ENCODE measurements around the gene SMIM5. TPM values are rescaled to one million over a fixed set of nuclear protein-coding genes. Genes with fewer than 3 reads are reported as not detected.

Gene SMIM5
- polyA plus RNA-seq, 1 experiment = not detected

DNA sequence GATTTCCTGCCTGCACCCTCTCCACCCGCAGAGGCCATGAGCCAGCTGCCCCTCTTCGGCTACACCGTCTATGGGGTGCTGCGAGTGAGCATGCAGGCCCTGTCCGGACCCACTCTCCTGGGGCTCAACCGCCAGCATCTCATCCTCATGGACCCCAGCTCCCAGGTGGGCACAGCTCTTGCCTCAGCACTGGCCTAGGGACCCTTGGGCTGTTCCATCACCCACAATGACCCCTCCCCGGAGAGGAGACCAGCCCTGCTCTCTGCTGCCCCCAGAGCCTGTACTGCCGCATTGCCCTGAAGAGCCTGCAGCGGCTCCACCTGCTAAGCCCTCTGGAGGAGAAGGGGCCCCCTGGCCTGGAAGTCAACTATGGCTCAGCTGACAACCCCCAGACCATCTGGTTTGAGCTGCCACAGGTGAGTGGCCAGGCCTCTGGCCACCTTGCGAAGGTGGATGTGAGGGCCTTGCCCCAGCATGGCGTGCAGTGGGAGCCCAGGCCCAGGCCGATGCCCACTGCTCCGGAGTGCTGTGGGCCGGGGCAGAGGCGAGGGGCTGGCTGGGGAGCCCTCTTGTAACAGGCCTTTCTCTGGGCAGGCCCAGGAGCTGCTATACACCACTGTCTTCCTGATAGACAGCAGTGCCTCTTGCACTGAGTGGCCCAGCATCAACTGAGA lies 7.3 kb upstream of the SMIM5 start:
- CTCF ChIA-PET = interaction anchor here (0.8 to 21.7 kb wide), 13 partner anchors 7 to 158 kb away, joined by 3 to 502 read pairs (median 4); partner anchors contain the start of gene SMIM5
- POLR2A ChIA-PET = no interaction called here
- H3K36me3 ChIP-seq (ENCODE audit: control insufficient read depth, insufficient read depth, low read length) = peaks cover 10% of the 10 kb centered on the region
- TF ChIP-seq, protein P1, sequence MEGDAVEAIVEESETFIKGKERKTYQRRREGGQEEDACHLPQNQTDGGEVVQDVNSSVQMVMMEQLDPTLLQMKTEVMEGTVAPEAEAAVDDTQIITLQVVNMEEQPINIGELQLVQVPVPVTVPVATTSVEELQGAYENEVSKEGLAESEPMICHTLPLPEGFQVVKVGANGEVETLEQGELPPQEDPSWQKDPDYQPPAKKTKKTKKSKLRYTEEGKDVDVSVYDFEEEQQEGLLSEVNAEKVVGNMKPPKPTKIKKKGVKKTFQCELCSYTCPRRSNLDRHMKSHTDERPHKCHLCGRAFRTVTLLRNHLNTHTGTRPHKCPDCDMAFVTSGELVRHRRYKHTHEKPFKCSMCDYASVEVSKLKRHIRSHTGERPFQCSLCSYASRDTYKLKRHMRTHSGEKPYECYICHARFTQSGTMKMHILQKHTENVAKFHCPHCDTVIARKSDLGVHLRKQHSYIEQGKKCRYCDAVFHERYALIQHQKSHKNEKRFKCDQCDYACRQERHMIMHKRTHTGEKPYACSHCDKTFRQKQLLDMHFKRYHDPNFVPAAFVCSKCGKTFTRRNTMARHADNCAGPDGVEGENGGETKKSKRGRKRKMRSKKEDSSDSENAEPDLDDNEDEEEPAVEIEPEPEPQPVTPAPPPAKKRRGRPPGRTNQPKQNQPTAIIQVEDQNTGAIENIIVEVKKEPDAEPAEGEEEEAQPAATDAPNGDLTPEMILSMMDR (IDR thresholded peaks at IDR 0.05; ENCODE audit: insufficient read depth, low read depth, low read length) = peak; percentile 81
- DNase-seq (ENCODE audit: low read depth) = no peak
- H3K27me3 ChIP-seq (ENCODE audit: control insufficient read depth, insufficient read depth, low read length) = no peaks in the 10 kb centered on the region; the same call in 1 of the 2 replicates
- no peak overlapping the region for H3K4me3 ChIP-seq (ENCODE audit: low read depth, low read length)

DNA sequence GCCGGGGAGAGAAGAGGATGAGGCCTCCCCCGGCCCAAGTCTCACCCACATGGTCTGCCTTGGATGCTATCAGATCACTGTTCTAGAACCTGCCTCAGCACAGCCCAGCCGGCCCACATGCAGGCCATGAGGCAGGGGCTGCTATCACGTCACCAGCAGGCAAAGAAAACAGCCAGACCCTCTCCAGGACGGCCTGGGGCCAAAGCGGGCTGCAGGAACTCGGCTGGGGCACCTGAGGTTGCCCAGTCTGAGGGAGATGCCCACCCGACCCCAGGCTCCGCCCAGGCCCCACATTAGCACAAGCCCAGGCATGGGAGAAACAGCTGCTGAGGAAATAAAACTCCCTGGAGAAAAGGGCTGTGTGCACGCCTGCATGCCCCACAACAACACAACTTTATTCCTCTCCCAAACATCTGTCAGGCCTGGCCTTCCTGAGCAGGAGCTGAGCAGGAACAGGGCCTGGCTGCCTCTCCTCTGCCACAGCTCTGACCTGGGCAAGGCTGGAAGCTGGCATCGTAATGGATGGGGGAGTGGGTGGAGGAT lies 6.7 kb upstream of the SMIM5 start:
- Histone ChIP-seq H3K4me3 (ENCODE audit: low read depth, low read length) (no peak overlapping the region), H3K27me3 (ENCODE audit: control insufficient read depth, insufficient read depth, low read length) (no peaks in the 10 kb centered on the region), H3K36me3 (ENCODE audit: control insufficient read depth, insufficient read depth, low read length) (peaks cover 13% of the 10 kb centered on the region)
- ChIA-PET POLR2A (no interaction called here), CTCF (interaction anchor here (0.8 to 21.7 kb wide), 3 partner anchors 27 to 122 kb away, joined by 3 to 502 read pairs (median 6); no protein-coding TSS in a partner anchor)
- DNase-seq (ENCODE audit: low read depth) = no peak
- TF ChIP-seq, protein P1 (IDR thresholded peaks at IDR 0.05; ENCODE audit: insufficient read depth, low read depth, low read length) = no peak

DNA sequence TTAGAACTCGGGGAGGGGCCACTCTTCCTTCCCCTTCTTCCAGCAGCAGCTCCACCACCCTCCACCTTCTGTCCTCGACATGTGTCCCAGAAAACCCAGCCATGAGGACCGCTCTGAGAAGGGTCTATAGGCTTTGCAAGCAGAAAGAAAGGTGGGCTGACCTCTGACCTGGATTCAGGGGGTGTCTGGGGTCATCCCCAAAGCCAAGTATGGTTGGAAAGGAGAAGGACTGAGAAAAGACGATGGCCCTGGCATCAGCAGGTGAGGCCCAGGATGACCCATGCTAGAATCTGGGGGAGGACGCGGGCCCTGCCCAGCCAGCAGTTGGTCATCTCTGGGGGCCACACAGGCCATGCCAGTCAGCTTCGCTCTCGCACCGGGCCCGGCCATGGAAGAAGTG lies 6.1 kb upstream of the SMIM5 start:
- no peak for DNase-seq (ENCODE audit: low read depth)
- POLR2A ChIA-PET = no interaction called here
- Histone ChIP-seq H3K36me3 (ENCODE audit: control insufficient read depth, insufficient read depth, low read length) (peaks cover 13% of the 10 kb centered on the region), H3K4me3 (ENCODE audit: low read depth, low read length) (no peak overlapping the region), H3K27me3 (ENCODE audit: control insufficient read depth, insufficient read depth, low read length) (no peaks in the 10 kb centered on the region)
- CTCF ChIA-PET = interaction anchor here (0.8 to 21.7 kb wide), 2 partner anchors 26 to 121 kb away, joined by 3 to 502 read pairs; no protein-coding TSS in a partner anchor
- TF ChIP-seq, protein P1 (IDR thresholded peaks at IDR 0.05; ENCODE audit: insufficient read depth, low read depth, low read length) = no peak

DNA sequence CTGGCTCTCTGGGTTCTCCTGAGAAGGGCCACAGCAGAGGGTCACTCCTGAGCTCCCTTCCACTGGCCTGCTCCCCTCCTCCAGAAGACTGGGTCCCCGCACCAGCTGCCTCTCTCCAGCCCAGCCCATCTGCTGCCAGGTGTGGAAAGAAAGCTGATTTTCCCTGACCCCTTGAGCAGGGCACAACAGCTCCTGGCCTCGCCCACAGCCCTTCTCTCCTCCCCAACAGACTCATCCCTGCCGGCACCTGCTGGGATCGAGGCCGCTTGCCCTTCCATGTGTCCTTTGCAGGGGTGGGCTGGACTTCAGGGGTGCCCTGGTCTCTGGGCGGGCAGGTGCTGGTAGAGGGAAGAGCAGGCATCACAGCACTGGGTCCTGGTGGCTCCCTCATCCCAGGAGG lies 4.8 kb upstream of the SMIM5 start:
- TF ChIP-seq, protein P1 (IDR thresholded peaks at IDR 0.05; ENCODE audit: insufficient read depth, low read depth, low read length) = no peak
- no peak for DNase-seq (ENCODE audit: low read depth)
- H3K4me3 ChIP-seq (ENCODE audit: low read depth, low read length) = no peak overlapping the region
- H3K36me3 ChIP-seq (ENCODE audit: control insufficient read depth, insufficient read depth, low read length) = peaks cover 13% of the 10 kb centered on the region
- H3K27me3 ChIP-seq (ENCODE audit: control insufficient read depth, insufficient read depth, low read length) = no peaks in the 10 kb centered on the region
- ChIA-PET POLR2A (no interaction called here), CTCF (interaction anchor here (0.6 to 21.7 kb wide), 4 partner anchors 9 to 207 kb away, joined by 3 to 502 read pairs (median 11); no protein-coding TSS in a partner anchor)

DNA sequence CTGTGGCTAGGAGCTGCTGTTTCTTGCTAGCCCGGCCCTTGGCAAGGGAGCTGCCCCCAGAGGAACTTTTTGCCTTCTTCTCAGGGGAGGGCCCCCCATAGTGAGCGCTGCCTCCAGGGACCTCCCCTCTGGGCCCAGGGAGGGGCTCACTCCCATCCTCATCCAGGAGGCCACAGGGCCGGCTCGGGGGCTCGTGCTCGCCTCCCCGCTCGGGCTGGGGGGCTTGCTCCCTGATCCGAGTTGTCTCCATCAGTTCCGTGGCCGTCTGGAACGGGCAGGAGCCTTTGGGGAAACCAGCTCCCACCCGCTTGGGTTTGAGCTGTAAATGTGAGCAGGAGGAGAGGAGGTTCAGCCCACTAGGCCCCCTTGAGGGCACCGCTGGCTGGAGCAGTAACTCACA lies 4.1 kb upstream of the SMIM5 start:
- H3K4me3 ChIP-seq (ENCODE audit: low read depth, low read length) = no peak overlapping the region
- peaks cover 13% of the 10 kb centered on the region for H3K36me3 ChIP-seq (ENCODE audit: control insufficient read depth, insufficient read depth, low read length)
- no peak for DNase-seq (ENCODE audit: low read depth)
- POLR2A ChIA-PET = no interaction called here
- H3K27me3 ChIP-seq (ENCODE audit: control insufficient read depth, insufficient read depth, low read length) = no peaks in the 10 kb centered on the region
- TF ChIP-seq, protein P1 (IDR thresholded peaks at IDR 0.05; ENCODE audit: insufficient read depth, low read depth, low read length) = no peak
- CTCF ChIA-PET = interaction anchor here (1.0 to 21.7 kb wide), 5 partner anchors 9 to 119 kb away, joined by 4 to 502 read pairs (median 6); no protein-coding TSS in a partner anchor
